Measurements from ENCODE around the gene PEX14. TPM values are rescaled to one million over a fixed set of nuclear protein-coding genes. Genes with fewer than 3 reads are reported as not detected.

PEX14 gene
- total and polyA plus RNA-seq, 2 experiments from 2014 or later: 17.6 to 19.6 TPM

DNA sequence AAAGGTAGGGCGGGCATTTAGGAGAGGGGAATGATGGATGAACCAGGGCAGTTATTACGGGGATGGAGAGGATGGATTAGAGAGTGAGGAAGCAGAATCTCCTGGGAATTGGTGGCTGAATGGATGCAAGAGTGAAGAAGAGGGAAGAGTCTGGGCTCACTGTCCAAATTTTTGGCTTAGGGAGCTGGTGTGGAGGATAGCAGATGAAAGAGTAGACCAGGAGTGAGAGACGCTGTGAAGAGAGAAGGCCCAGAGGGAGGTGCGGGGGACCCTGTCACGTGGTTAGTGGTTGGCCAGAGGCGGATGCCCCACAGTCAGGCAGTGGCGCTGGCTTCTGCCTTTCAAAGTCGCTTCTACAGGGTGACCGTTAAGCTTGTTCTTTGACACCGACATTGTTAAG, 78.4 kb downstream of the PEX14 start:
- no peaks in the 10 kb centered on the region for H3K9me2 ChIP-seq (ENCODE audit: insufficient read depth)
- H3K4me3 Mint-ChIP-seq: no peak overlapping the region
- H2AFZ ChIP-seq: no peak overlapping the region
- H3K9me3 Mint-ChIP-seq: no peaks in the 10 kb centered on the region
- H3K4me3 ChIP-seq: no peak overlapping the region
- peaks cover 2% of the 10 kb centered on the region; the same call in 1 of the 2 replicates for H3K79me2 ChIP-seq (replicated peaks; ENCODE audit: insufficient read depth)
- H3K4me2 ChIP-seq: no peak overlapping the region
- no peaks in the 10 kb centered on the region for H3K36me3 ChIP-seq (ENCODE audit: insufficient read depth)
- peaks cover 43% of the 10 kb centered on the region for H3K4me1 ChIP-seq (ENCODE audit: insufficient read depth)
- ATAC-seq (peak; percentile 10; the same call in 1 of the 3 replicates), DNase-seq (ENCODE audit: low spot score) (no peak)
- H3F3A ChIP-seq (replicated peaks; ENCODE audit: low read depth): no peaks in the 10 kb centered on the region
- no peaks in the 10 kb centered on the region for H3K27me3 ChIP-seq (ENCODE audit: insufficient read depth)
- H3K27ac Mint-ChIP-seq: no peak overlapping the region
- no peak overlapping the region for H3K27ac ChIP-seq (ENCODE audit: low read depth)
- peaks cover 42% of the 10 kb centered on the region for H3K4me1 Mint-ChIP-seq
- H3K36me3 Mint-ChIP-seq (ENCODE audit: low read depth): no peaks in the 10 kb centered on the region; the same call in 2 of the 3 replicates
- TF ChIP-seq NANOG (IDR thresholded peaks at IDR 0.05; ENCODE audit: borderline replicate concordance): no peak
- H3K27me3 Mint-ChIP-seq (ENCODE audit: insufficient read depth, low read depth, poor library complexity): peaks cover 4% of the 10 kb centered on the region
- H4K20me1 ChIP-seq (replicated peaks; ENCODE audit: insufficient read depth): peaks cover 3% of the 10 kb centered on the region; the same call in 1 of the 2 replicates

DNA sequence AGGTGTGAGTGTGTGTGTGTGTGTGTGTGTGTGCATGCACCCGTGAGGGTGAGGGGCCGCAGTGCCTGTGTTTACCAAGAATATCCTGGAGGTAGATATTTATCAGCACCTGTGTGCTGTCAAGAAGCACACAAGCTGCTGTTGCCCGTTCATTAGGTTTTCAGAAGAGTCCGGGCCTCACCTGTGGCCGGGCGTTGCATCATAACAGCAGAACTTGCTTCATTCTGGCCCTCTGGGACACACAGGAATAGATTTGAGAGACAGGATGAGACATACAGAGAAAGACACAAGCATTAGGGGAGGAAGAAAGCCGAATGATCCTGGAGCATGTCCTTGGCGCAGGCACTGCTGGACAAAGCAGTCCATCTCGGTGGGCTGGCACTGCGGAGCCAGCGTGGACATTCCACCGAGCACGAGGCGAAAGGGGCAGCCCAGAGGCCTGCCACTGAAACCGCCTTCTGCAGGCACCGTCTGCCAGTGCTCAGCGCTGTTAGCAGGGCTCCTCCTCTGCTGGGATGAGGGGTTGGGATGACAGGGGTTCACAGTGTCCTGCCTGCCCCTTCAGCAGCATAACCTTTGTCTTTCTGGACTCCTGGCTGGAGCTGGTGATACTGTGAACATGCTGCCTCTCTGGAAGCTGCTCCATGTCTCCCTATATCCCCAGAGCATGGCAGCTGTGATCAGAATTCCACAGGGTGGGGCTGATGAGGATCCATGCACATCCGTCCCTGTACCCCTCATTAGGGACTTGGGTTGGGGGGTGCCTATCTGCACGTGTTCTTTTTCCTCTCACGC, 81.1 kb downstream of the PEX14 start:
- Histone ChIP-seq H3K79me2 (replicated peaks; ENCODE audit: insufficient read depth) (peaks cover 2% of the 10 kb centered on the region; the same call in 1 of the 2 replicates), H3K27me3 (ENCODE audit: insufficient read depth) (no peaks in the 10 kb centered on the region), H3K36me3 (ENCODE audit: insufficient read depth) (no peaks in the 10 kb centered on the region), H3F3A (replicated peaks; ENCODE audit: low read depth) (no peaks in the 10 kb centered on the region; the same call in 1 of the 2 replicates), H3K27ac (ENCODE audit: low read depth) (peak overlapping the region; percentile 90), H4K20me1 (replicated peaks; ENCODE audit: insufficient read depth) (0 out of 2 replicates have a peak, but pooled peaks cover 3% of the 10 kb centered on the region), H3K4me1 (ENCODE audit: insufficient read depth) (peaks cover 32% of the 10 kb centered on the region), H3K9me2 (ENCODE audit: insufficient read depth) (no peaks in the 10 kb centered on the region), H3K4me3 (no peak overlapping the region), H2AFZ (no peak overlapping the region), H3K4me2 (peak overlapping the region; percentile 20; the same call in 1 of the 2 replicates)
- Mint-ChIP-seq H3K9me3 (no peaks in the 10 kb centered on the region), H3K27me3 (ENCODE audit: insufficient read depth, low read depth, poor library complexity) (peaks cover 6% of the 10 kb centered on the region), H3K4me1 (peaks cover 35% of the 10 kb centered on the region), H3K36me3 (ENCODE audit: low read depth) (no peaks in the 10 kb centered on the region; the same call in 2 of the 3 replicates), H3K4me3 (no peak overlapping the region), H3K27ac (peak overlapping the region; percentile 92)
- ATAC-seq (peak; percentile 70), DNase-seq (ENCODE audit: low spot score) (peak; percentile 62)
- no peak for TF ChIP-seq EZH2phosphoT487 (IDR thresholded peaks at IDR 0.05; ENCODE audit: unreplicated experiment)
- TF ChIP-seq, protein P1, sequence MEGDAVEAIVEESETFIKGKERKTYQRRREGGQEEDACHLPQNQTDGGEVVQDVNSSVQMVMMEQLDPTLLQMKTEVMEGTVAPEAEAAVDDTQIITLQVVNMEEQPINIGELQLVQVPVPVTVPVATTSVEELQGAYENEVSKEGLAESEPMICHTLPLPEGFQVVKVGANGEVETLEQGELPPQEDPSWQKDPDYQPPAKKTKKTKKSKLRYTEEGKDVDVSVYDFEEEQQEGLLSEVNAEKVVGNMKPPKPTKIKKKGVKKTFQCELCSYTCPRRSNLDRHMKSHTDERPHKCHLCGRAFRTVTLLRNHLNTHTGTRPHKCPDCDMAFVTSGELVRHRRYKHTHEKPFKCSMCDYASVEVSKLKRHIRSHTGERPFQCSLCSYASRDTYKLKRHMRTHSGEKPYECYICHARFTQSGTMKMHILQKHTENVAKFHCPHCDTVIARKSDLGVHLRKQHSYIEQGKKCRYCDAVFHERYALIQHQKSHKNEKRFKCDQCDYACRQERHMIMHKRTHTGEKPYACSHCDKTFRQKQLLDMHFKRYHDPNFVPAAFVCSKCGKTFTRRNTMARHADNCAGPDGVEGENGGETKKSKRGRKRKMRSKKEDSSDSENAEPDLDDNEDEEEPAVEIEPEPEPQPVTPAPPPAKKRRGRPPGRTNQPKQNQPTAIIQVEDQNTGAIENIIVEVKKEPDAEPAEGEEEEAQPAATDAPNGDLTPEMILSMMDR (conservative IDR thresholded peaks at IDR 0.05; ENCODE audit: low read depth in 2 of 2): no peak
- TF ChIP-seq EZH2 (IDR thresholded peaks at IDR 0.05; ENCODE audit: low read depth, unreplicated experiment): no peak
- TF ChIP-seq NANOG (IDR thresholded peaks at IDR 0.05; ENCODE audit: borderline replicate concordance): no peak
- TF ChIP-seq, protein P2, sequence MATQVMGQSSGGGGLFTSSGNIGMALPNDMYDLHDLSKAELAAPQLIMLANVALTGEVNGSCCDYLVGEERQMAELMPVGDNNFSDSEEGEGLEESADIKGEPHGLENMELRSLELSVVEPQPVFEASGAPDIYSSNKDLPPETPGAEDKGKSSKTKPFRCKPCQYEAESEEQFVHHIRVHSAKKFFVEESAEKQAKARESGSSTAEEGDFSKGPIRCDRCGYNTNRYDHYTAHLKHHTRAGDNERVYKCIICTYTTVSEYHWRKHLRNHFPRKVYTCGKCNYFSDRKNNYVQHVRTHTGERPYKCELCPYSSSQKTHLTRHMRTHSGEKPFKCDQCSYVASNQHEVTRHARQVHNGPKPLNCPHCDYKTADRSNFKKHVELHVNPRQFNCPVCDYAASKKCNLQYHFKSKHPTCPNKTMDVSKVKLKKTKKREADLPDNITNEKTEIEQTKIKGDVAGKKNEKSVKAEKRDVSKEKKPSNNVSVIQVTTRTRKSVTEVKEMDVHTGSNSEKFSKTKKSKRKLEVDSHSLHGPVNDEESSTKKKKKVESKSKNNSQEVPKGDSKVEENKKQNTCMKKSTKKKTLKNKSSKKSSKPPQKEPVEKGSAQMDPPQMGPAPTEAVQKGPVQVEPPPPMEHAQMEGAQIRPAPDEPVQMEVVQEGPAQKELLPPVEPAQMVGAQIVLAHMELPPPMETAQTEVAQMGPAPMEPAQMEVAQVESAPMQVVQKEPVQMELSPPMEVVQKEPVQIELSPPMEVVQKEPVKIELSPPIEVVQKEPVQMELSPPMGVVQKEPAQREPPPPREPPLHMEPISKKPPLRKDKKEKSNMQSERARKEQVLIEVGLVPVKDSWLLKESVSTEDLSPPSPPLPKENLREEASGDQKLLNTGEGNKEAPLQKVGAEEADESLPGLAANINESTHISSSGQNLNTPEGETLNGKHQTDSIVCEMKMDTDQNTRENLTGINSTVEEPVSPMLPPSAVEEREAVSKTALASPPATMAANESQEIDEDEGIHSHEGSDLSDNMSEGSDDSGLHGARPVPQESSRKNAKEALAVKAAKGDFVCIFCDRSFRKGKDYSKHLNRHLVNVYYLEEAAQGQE (IDR thresholded peaks at IDR 0.05; ENCODE audit: unreplicated experiment): no peak
- TF ChIP-seq, protein P3, sequence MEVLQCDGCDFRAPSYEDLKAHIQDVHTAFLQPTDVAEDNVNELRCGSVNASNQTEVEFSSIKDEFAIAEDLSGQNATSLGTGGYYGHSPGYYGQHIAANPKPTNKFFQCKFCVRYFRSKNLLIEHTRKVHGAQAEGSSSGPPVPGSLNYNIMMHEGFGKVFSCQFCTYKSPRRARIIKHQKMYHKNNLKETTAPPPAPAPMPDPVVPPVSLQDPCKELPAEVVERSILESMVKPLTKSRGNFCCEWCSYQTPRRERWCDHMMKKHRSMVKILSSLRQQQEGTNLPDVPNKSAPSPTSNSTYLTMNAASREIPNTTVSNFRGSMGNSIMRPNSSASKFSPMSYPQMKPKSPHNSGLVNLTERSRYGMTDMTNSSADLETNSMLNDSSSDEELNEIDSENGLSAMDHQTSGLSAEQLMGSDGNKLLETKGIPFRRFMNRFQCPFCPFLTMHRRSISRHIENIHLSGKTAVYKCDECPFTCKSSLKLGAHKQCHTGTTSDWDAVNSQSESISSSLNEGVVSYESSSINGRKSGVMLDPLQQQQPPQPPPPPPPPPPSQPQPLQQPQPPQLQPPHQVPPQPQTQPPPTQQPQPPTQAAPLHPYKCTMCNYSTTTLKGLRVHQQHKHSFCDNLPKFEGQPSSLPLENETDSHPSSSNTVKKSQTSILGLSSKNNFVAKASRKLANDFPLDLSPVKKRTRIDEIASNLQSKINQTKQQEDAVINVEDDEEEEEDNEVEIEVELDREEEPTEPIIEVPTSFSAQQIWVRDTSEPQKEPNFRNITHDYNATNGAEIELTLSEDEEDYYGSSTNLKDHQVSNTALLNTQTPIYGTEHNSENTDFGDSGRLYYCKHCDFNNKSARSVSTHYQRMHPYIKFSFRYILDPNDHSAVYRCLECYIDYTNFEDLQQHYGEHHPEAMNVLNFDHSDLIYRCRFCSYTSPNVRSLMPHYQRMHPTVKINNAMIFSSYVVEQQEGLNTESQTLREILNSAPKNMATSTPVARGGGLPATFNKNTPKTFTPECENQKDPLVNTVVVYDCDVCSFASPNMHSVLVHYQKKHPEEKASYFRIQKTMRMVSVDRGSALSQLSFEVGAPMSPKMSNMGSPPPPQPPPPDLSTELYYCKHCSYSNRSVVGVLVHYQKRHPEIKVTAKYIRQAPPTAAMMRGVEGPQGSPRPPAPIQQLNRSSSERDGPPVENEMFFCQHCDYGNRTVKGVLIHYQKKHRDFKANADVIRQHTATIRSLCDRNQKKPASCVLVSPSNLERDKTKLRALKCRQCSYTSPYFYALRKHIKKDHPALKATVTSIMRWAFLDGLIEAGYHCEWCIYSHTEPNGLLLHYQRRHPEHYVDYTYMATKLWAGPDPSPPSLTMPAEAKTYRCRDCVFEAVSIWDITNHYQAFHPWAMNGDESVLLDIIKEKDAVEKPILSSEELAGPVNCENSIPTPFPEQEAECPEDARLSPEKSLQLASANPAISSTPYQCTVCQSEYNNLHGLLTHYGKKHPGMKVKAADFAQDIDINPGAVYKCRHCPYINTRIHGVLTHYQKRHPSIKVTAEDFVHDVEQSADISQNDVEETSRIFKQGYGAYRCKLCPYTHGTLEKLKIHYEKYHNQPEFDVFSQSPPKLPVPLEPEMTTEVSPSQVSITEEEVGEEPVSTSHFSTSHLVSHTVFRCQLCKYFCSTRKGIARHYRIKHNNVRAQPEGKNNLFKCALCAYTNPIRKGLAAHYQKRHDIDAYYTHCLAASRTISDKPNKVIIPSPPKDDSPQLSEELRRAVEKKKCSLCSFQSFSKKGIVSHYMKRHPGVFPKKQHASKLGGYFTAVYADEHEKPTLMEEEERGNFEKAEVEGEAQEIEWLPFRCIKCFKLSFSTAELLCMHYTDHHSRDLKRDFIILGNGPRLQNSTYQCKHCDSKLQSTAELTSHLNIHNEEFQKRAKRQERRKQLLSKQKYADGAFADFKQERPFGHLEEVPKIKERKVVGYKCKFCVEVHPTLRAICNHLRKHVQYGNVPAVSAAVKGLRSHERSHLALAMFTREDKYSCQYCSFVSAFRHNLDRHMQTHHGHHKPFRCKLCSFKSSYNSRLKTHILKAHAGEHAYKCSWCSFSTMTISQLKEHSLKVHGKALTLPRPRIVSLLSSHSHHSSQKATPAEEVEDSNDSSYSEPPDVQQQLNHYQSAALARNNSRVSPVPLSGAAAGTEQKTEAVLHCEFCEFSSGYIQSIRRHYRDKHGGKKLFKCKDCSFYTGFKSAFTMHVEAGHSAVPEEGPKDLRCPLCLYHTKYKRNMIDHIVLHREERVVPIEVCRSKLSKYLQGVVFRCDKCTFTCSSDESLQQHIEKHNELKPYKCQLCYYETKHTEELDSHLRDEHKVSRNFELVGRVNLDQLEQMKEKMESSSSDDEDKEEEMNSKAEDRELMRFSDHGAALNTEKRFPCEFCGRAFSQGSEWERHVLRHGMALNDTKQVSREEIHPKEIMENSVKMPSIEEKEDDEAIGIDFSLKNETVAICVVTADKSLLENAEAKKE (CRISPR knock-in tag; IDR thresholded peaks at IDR 0.05): no peak

Measured in GM23338 (cell line).